ENCODE data around the gene ZDBF2. TPM values are rescaled to one million over a fixed set of nuclear protein-coding genes. Genes with fewer than 3 reads are reported as not detected.
"Not testable (repeated sequence)": the region's sequence is repeated elsewhere in the genome, so short reads cannot be mapped to it uniquely, and the experiment has no call there.

Gene ZDBF2
- total RNA-seq, 1 donor from 2014 or later: 10.8 TPM

GRCh38 chr2:206323033-206323432 lies 48.6 kb downstream of the ZDBF2 start:
- intact Hi-C loops (cut with micrococcal nuclease): no loop called here

DNA sequence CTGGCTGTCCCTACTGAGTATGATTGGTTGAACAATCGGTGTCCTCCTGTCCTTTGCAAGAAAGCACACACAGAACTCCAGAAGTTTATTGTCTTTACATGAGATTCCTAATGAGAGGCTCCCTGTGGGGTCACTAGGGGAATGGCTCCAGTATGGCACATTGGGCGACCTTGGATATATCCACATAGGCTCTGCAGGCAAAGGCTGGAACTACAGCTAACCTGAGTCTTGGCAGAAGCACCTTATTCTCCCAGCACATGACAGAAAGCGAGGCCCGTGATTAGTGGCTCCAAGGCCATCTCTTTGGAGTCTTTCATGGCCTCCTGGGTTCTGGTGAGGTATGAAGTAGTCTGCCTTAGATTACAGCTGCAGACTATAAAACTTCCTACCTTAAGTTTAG lies 49.0 kb downstream of the ZDBF2 start:
- intact Hi-C loops (cut with micrococcal nuclease): no loop called here

DNA sequence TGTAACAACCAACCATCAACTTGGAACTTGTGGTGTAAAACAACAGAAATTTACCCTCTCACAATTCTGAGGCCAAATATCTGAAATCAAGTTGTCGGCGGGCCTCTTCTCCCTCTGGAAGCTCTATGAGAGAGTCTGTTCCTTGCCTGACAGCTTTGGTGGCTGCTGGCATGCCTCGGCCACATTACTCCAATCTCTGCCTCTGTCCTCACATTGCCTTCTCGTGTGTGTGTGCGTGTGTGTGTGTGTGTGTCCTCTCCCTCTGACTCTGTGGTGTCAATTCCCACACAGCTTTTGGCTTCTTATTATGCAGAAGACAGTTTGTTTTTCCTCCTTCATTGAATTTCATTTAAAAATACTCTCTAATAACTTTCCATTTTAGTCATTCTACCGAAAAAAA lies 50.4 kb downstream of the ZDBF2 start:
- intact Hi-C loops (cut with micrococcal nuclease): no loop called here

DNA sequence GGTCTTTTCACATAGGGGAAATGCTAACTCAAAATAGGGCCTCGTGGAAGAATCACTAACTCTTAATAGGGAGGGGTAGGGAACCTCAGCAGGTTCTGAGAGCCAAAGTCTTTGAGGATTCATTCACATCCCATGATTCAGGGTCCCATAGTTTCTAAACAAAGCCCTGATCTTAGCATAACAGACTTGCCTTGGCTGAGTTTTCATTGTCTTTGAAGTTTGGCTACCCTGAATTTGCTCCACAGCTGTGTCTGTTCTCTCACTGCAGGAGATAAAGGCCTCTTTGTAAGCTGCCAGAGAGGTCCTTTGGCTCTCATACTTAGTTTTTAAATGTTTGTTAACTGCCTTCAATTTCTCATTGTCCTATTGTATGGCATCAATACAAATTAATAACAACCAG lies 54.5 kb downstream of the ZDBF2 start:
- intact Hi-C loops (cut with micrococcal nuclease): no loop called here

DNA sequence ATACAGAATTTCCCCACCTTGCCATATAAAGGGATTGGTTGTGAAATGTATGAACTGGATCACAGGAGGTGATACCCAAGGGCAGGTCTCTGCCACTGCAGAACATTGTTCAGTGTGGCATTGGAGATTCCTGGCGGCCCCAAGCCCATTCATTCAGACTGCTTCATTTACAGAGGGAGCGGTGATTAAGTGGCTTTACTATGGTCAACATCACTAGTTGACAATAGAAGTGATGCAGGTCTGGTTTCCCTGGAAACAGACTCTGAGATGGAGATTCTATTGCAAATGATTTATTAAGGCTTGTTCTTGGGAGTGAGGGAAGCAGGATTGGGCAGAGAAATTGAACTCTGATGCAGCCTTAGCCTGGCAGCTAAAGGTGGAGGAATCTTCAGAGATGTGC lies 62.4 kb downstream of the ZDBF2 start:
- intact Hi-C loops (cut with micrococcal nuclease): no loop called here

DNA sequence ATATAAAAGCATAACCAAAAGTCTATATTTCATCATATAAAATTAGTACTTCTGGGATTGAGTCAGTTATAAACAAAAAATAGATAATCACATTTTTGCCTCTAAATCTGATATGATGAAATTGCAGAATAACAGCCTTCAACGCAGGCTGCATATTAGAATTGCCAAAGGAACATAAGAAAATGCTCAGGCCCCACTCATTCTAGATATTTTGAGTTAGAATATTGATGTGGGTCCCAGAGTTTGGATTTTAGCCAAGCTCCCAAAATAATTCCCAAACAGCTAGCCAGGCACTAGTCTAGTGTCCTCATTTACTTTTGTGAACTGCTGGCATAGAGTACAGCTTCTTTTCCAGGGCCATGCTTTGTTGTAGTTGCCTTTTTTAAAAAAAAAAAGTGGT lies 63.5 kb downstream of the ZDBF2 start:
- intact Hi-C loops (cut with micrococcal nuclease): no loop called here

- intact Hi-C loops (cut with micrococcal nuclease): no loop called here
Measured at GRCh38 chr2:206341396-206341795, 66.9 kb downstream of the ZDBF2 start.

GRCh38 chr2:206343144-206343543 lies 68.7 kb downstream of the ZDBF2 start:
- intact Hi-C loops (cut with micrococcal nuclease): no loop called here

DNA sequence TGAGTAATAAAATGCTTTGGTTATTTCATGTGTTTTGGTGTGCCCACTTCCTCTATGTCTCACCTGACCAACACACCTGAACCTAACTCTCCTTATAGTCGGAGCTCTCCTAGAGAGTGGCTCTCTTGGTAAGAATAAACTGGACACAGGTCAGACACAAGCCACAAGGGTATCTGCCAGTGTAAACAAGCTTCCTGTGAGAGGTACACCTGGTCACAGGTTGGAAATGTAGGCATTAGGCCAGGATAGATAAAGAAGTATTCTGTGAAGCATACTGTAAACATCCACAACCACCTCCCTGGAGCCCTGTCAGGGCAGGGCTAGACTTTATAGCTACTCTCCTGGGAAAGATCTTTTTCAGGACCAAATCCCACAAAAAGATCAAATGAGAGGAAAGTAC lies 69.4 kb downstream of the ZDBF2 start:
- intact Hi-C loops (cut with micrococcal nuclease): no loop called here

- intact Hi-C loops (cut with micrococcal nuclease): no loop called here
Measured at GRCh38 chr2:206345606-206346005, 71.1 kb downstream of the ZDBF2 start.

GRCh38 chr2:206349375-206349774 lies 74.9 kb downstream of the ZDBF2 start:
- intact Hi-C loops (cut with micrococcal nuclease): no loop called here

DNA sequence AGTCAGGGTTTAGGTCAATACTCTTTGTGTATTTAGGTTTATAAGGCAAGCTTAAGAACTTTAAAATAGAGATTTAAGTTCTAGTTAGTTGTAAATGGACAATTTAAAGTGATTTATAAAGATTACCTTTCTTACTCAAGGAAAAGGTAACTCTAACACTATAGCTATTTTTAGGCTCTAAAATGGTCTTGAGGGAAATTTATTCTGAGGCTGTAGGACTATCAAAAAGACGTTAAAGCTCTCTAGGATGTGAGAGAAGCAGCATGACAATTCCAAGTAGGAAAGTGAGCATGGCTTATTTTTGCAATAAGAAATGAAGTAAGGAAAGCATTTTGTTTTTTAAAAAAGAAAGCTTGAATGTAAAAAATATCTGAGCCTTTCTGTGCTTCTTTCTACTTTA lies 78.1 kb downstream of the ZDBF2 start:
- intact Hi-C loops (cut with micrococcal nuclease): loop anchor here (10.0 kb wide), 1 partner anchor 1822 kb away; no protein-coding TSS in a partner anchor

DNA sequence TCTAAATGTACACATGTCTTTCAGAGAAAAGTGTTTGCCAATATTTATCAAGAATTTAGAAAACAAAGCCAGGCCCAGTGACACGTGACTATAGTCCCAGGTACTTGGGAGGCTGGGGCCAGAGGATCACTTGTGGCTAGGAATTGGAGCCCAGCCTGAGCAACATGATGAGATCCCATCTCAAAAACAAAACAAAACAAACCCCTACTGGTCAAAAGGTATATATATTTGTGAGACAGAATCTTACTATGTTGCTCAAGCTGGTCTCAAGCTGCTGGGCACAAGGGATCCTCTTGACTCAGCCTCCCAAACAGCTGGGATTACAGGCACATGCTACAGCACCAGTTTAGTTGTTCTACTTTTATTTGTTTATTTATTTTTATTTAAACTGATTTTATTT lies 79.2 kb downstream of the ZDBF2 start:
- intact Hi-C loops (cut with micrococcal nuclease): loop anchor here (10.0 kb wide), 1 partner anchor 1821 kb away; no protein-coding TSS in a partner anchor

DNA sequence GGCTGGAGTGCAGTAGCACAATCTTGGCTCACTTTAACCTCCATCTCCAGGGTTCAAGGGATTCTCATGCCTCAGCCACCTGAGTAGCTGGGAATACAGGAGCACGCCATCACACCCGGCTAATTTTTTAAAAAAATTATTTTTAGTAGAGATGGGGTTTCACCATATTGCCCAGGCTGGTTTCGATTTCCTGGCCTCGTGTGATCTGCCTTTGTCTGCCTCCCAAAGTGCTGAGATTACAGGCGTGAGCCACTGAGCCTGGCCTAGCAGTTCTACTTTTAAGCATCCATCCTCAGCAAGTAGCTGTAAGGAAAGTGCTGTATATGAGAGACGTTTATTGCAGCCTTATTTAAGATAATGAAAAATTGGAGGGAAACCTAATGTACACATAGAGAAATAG lies 79.7 kb downstream of the ZDBF2 start:
- intact Hi-C loops (cut with micrococcal nuclease): loop anchor here (10.0 kb wide), 1 partner anchor 1821 kb away; no protein-coding TSS in a partner anchor

- intact Hi-C loops (cut with micrococcal nuclease): loop anchor here (10.0 kb wide), 1 partner anchor 1818 kb away; no protein-coding TSS in a partner anchor
Measured at GRCh38 chr2:206356840-206357239, 82.4 kb downstream of the ZDBF2 start.

GRCh38 chr2:206360840-206361239 lies 86.4 kb downstream of the ZDBF2 start:
- intact Hi-C loops (cut with micrococcal nuclease): not testable (repeated sequence)

DNA sequence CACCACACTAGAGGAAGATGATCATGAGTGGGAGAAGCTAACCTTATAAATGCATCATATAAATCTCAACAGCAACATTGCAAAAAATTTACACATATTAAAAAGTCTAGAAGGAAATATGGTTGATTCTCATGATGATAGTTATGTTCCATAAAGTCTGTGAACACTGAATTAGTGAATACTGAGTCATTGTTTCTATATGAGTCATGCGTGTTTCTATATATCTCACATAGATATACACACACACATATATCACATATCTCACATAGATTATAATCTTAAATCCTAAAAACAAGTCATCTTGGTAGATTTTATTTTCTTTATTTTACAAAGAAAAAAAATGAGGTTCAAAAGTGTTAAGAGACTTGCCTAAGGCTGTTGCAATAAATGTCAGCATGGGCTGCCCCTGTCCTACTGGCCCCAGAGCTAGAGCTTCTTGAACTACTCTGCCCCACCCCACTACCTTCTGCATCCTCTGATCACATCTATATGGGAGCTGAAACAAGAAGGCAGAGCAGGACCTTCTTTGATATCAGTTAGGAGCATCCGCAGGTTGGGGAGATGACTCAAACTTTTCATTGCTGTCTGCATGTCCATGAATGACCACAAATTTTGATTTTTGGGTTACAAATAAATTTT lies 87.1 kb downstream of the ZDBF2 start:
- intact Hi-C loops (cut with micrococcal nuclease): no loop called here

Other genes with a start within 250 kb of the ZDBF2 start
- gene INO80D, start 188.5 kb upstream of the ZDBF2 start, total RNA-seq: 34.1 and 35.9 TPM in 2 replicates
- 62.6 and 64.7 TPM in 2 replicates for gene NDUFS1, start 115.2 kb upstream of the ZDBF2 start, total RNA-seq
- gene EEF1B2, start 114.8 kb upstream of the ZDBF2 start, total RNA-seq: 439 and 462 TPM in 2 replicates
- 0.10 TPM in 1 of 2 replicates, not detected in the other for gene ADAM23, start 168.9 kb downstream of the ZDBF2 start, total RNA-seq